Mammary epithelial cell (primary cell): Measurements from ENCODE around the gene MATN1.

ENCODE experiments used
- CTCF ChIP-seq, 2 donors: IDR thresholded peaks in 1 of 2; conservative IDR thresholded peaks in 1 of 2; 2 replicates each; pipeline ENCODE4 v1.5.1; 2011 to 2012; ENCODE audit warnings: inconsistent platforms in 2 of 2, low read length in 2 of 2, mild to moderate bottlenecking in 2 of 2, control low read depth in 1 of 2, low read depth in 1 of 2; ENCODE audit not compliant: insufficient read depth in 1 of 2; ENCODE audit errors: extremely low read depth in 1 of 2
- EZH2 ChIP-seq: IDR thresholded peaks from 2 replicates; pipeline ENCODE4 v1.6.1; 2012; ENCODE audit warnings: low read length, inconsistent platforms, borderline replicate concordance

- TF ChIP-seq EZH2, result no peak
- TF ChIP-seq CTCF (conservative IDR thresholded peaks at IDR 0.05 in 1 of 2, IDR thresholded peaks at IDR 0.05 in 1 of 2; ENCODE audit: extremely low read depth in 1 of 2, insufficient read depth in 1 of 2, low read depth in 1 of 2, low read length in 2 of 2), result no peak
Measured at GRCh38 chr1:30740251-30741238, 17.2 kb upstream of the MATN1 start.
